Right lobe of liver (tissue), 4 donors: ENCODE data around the gene NCKAP5.

ENCODE experiments used
- POLR2A ChIP-seq: fragments of 450-650 bp; IDR thresholded peaks from one replicate; pipeline ENCODE4 v1.6.1; 2017; ENCODE audit warnings: antibody characterized with exemption, mild to moderate bottlenecking
- TF ChIP-seq, protein P1 (sequence below), 4 donors: fragments of 200-600 bp in 3 of 4; fragments of 450-650 bp in 1 of 4; IDR thresholded peaks; one replicate each; pipeline versions ENCODE4 v1.5.1 to v1.8.0; 2016 to 2022; ENCODE audit warnings: antibody characterized with exemption in 4 of 4, mild to moderate bottlenecking in 2 of 4
- donor health status: DM: no; HTN: no; CAD: no.
- donor health status: DM: no; HTN: no; CAD: no.
- donor health status: DM: no; HTN: yes; CAD: no.

DNA sequence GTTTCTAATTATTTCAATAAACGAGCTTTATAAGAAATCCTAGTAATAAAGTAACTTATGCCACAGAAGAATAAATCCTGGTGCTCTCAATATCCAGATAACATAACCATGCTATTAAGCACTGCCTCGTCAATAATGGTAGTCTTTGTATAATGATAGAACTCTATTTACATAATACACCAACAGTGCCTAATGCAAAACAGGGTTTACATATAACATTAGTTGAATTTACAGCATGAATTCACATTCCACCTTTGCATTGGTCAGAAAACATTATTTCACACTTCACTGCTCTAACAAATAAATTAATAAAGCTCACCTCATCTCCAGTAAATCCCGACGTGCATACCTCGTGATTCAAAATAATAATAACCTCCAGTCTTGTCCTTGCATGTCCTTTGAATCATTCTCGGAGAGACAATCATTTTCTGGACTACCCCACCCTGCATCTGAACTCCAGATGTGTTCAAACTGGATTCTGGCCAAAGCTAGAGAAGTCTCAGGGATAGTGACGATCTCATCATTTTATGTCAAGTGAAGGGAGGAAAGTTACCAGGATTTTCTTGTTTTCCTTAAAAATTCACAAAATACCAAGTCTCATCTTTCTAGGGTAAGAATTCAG is 189.2 kb downstream of the NCKAP5 start:
- TF ChIP-seq POLR2A: no peak
- TF ChIP-seq, protein P1, sequence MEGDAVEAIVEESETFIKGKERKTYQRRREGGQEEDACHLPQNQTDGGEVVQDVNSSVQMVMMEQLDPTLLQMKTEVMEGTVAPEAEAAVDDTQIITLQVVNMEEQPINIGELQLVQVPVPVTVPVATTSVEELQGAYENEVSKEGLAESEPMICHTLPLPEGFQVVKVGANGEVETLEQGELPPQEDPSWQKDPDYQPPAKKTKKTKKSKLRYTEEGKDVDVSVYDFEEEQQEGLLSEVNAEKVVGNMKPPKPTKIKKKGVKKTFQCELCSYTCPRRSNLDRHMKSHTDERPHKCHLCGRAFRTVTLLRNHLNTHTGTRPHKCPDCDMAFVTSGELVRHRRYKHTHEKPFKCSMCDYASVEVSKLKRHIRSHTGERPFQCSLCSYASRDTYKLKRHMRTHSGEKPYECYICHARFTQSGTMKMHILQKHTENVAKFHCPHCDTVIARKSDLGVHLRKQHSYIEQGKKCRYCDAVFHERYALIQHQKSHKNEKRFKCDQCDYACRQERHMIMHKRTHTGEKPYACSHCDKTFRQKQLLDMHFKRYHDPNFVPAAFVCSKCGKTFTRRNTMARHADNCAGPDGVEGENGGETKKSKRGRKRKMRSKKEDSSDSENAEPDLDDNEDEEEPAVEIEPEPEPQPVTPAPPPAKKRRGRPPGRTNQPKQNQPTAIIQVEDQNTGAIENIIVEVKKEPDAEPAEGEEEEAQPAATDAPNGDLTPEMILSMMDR (IDR thresholded peaks at IDR 0.05): no peak
